Hematopoietic multipotent progenitor cell treated with erythropoietin and hydrocortisone succinate and interleukin-3 and kit ligand, for 15 days (in vitro differentiated cells): ENCODE measurements around the gene CAMTA1.
"Not testable (repeated sequence)": the region's sequence is repeated elsewhere in the genome, so short reads cannot be mapped to it uniquely, and the experiment has no call there.

ENCODE experiments used
- DNase-seq: peaks from one replicate; pipeline ENCODE4 v3.0.0-alpha.2; 2015; ENCODE audit warnings: low spot score

CAMTA1 gene

GRCh38 chr1:6810146-6810734, 25.0 kb downstream of the CAMTA1 start:
- not testable (repeated sequence) for DNase-seq

GRCh38 chr1:6811583-6811982, 26.3 kb downstream of the CAMTA1 start:
- DNase-seq, result no peak

GRCh38 chr1:6813165-6813564, 27.9 kb downstream of the CAMTA1 start:
- no peak for DNase-seq

GRCh38 chr1:6815726-6816125, 30.5 kb downstream of the CAMTA1 start:
- DNase-seq, result no peak

GRCh38 chr1:6819246-6820040, 34.2 kb downstream of the CAMTA1 start:
- DNase-seq, result no peak

- DNase-seq, result no peak
These were observed 35.6 kb downstream of the CAMTA1 start for GRCh38 chr1:6820899-6821298.

GRCh38 chr1:6822530-6823359, 37.5 kb downstream of the CAMTA1 start:
- DNase-seq, result no peak

GRCh38 chr1:6823793-6824192, 38.5 kb downstream of the CAMTA1 start:
- DNase-seq, result no peak

- DNase-seq, result no peak
These were observed 39.6 kb downstream of the CAMTA1 start for GRCh38 chr1:6824665-6825368.

- no peak for DNase-seq
These were observed 40.6 kb downstream of the CAMTA1 start for GRCh38 chr1:6825828-6826227.

GRCh38 chr1:6827079-6827478, 41.8 kb downstream of the CAMTA1 start:
- no peak for DNase-seq

- no peak for DNase-seq
These were observed 42.4 kb downstream of the CAMTA1 start for GRCh38 chr1:6827630-6828165.

GRCh38 chr1:6831366-6831765, 46.1 kb downstream of the CAMTA1 start:
- peak; percentile 14 for DNase-seq

- DNase-seq, result not testable (repeated sequence)
These were observed 46.8 kb downstream of the CAMTA1 start for GRCh38 chr1:6832006-6832405.

- no peak for DNase-seq
These were observed 47.4 kb downstream of the CAMTA1 start for GRCh38 chr1:6832531-6833188.

- no peak for DNase-seq
These were observed 48.5 kb downstream of the CAMTA1 start for GRCh38 chr1:6833804-6834203.

GRCh38 chr1:6834366-6834765, 49.1 kb downstream of the CAMTA1 start:
- DNase-seq, result no peak

GRCh38 chr1:6835139-6835538, 49.9 kb downstream of the CAMTA1 start:
- DNase-seq, result no peak

GRCh38 chr1:6842301-6842700, 57.0 kb downstream of the CAMTA1 start:
- DNase-seq, result no peak

GRCh38 chr1:6845786-6846185, 60.5 kb downstream of the CAMTA1 start:
- DNase-seq, result not testable (repeated sequence)

GRCh38 chr1:6848816-6849215, 63.6 kb downstream of the CAMTA1 start:
- DNase-seq, result no peak
